HEK293T (cell line): ENCODE measurements around the gene CDYL.

ENCODE experiments used
- BHLHE40 ChIP-seq: fragments of 450-650 bp; IDR thresholded peaks from 2 replicates; pipeline ENCODE4 v1.6.1; 2016; ENCODE audit warnings: mild to moderate bottlenecking, moderate library complexity, borderline replicate concordance
- FOXM1 ChIP-seq: fragments of 450-650 bp; IDR thresholded peaks from 2 replicates; pipeline ENCODE4 v1.6.1; 2017; ENCODE audit warnings: mild to moderate bottlenecking, borderline replicate concordance
- TF ChIP-seq, protein P1 (sequence below): fragments of 450-650 bp; IDR thresholded peaks from 2 replicates; pipeline ENCODE4 v1.6.1; 2016

DNA sequence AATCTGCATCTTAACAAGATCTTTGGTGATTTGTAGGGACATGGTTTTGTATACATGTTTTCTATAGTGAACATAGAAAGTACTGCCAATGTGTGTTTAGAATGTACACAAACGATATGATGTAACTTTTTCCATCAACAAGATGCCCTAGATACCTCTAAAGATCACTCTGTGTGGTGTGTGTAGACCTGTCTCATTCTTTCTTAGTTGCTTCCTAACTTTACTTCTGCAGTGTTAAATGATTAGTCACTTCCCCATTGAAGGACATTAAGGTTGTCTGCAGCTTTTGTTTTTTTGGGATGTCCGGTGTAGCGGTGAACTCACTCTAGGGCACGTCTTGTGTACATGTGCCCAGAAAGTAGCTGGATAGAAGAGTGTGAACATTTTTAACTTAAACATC lies 35.9 kb downstream of the CDYL start:
- TF ChIP-seq FOXM1, result no peak
- TF ChIP-seq, protein P1, sequence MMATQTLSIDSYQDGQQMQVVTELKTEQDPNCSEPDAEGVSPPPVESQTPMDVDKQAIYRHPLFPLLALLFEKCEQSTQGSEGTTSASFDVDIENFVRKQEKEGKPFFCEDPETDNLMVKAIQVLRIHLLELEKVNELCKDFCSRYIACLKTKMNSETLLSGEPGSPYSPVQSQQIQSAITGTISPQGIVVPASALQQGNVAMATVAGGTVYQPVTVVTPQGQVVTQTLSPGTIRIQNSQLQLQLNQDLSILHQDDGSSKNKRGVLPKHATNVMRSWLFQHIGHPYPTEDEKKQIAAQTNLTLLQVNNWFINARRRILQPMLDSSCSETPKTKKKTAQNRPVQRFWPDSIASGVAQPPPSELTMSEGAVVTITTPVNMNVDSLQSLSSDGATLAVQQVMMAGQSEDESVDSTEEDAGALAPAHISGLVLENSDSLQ, result no peak
- no peak for TF ChIP-seq BHLHE40
